H7 (cell line): ENCODE results near the gene MKLN1. TPM values are rescaled to one million over a fixed set of nuclear protein-coding genes. Genes with fewer than 3 reads are reported as not detected.

Experiments used
- DNase-seq: peaks from one replicate; pipeline ENCODE4 v3.0.0; 2012
- H3K27me3 ChIP-seq: 2 replicates; pipeline ENCODE4 v1.6.0; 2011; ENCODE audit warnings: mild to moderate bottlenecking, low read length; ENCODE audit not compliant: control insufficient read depth, insufficient read depth
- H3K36me3 ChIP-seq: replicated peaks from 2 replicates; pipeline ENCODE4 v1.5.1; 2011; ENCODE audit warnings: low read length; ENCODE audit not compliant: control insufficient read depth, insufficient read depth
- H3K4me3 ChIP-seq: 2 replicates; pipeline ENCODE4 v1.5.1; 2011; ENCODE audit warnings: low read depth, mild to moderate bottlenecking, control low read depth, low read length, moderate library complexity; ENCODE audit not compliant: insufficient read depth
- total RNA-seq: library from RNA; depleted of rRNA; stranded (reverse); fragments of >200 nt; shearing (Covaris generic); gene quantifications from 2 replicates; pipeline ENCODE4 v1.2.3, GENCODE V29; 2014; rRNA removed

Gene MKLN1
- total RNA-seq, 1 experiment from 2014 or later = 22.9 TPM

DNA sequence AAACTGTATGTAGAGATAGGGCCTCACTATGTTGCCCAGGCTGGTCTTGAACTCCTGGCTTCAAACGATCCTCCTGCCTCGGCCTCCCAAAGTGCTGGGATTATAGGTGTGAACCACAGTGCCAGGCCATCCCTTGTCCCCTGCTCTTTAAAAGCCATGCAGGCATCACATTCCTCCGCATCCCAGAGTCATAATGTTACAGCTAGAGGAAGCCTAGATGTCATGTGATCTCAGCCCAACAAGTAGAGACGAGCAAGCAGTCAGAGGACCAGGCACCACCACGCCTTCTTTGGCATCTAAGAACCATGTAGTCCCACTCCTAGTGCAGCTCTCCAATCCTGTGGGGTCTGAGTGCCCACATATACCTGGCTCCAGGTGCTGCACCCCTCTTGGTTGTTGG is 215.6 kb downstream of the MKLN1 start:
- Histone ChIP-seq H3K36me3 (peaks cover 39% of the 10 kb centered on the region), H3K27me3 (no peaks in the 10 kb centered on the region), H3K4me3 (no peak overlapping the region)
- no peak for DNase-seq

DNA sequence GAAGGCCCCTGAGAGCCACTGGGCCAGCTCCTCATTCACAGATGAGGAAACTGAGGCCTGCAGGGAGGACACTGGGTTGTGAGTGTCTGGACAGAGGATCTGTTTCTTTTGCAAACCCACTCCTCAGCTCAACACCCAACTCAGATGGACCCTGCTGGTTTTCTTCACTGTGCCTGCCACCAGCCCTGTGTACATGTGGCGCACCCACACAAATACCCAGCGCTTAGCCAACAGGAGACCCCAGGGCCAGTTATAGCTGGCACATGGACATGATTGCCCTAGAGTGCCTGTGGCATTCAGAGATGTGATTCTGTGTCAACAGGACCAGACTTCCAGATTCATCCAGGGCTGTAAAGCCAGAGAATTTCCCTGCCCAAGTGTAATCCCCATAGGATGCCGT is 216.3 kb downstream of the MKLN1 start:
- DNase-seq = no peak
- no peaks in the 10 kb centered on the region for H3K27me3 ChIP-seq
- H3K4me3 ChIP-seq = no peak overlapping the region
- H3K36me3 ChIP-seq = peaks cover 40% of the 10 kb centered on the region

DNA sequence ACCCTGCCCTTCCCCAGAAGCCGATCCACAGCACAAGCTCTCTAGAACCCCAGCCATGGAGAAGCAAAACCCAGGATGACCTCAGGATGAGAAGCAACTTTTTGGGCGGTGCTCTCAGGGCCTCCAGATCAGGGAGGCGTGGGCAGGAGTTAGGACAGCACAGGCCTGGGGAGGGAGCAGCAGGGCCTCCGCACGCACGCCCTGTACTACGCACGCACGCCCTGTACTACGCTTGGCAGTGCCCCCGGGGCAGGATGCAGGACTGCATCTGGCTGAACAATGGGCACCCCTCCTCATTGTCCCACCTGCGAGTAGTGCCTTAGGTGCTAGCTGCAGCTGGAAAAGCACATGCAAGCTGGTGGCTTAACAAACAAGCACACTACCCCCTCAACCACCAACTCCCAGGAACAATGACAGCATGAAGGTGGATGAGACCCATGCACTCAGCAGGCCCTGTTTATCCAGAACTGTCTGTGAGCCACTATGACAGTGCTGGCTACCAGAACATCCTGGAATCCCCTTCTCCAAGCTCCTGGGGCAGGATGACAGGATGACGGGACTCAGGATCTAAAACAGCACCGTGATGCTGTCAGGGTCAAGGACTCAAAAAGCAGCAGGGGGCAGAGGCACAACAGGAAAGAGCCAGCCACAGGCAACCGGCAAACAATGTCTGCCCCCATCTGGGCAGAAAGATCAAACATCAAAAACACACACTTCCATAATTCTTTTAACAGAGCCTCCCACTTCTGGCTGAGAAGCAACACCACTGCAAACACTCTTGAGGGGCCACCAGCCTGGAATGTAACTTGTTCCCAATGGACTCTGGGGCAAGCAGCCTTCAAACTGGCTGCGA is 217.0 kb downstream of the MKLN1 start:
- no peak overlapping the region for H3K4me3 ChIP-seq
- peaks cover 45% of the 10 kb centered on the region for H3K36me3 ChIP-seq
- no peaks in the 10 kb centered on the region for H3K27me3 ChIP-seq
- no peak for DNase-seq

DNA sequence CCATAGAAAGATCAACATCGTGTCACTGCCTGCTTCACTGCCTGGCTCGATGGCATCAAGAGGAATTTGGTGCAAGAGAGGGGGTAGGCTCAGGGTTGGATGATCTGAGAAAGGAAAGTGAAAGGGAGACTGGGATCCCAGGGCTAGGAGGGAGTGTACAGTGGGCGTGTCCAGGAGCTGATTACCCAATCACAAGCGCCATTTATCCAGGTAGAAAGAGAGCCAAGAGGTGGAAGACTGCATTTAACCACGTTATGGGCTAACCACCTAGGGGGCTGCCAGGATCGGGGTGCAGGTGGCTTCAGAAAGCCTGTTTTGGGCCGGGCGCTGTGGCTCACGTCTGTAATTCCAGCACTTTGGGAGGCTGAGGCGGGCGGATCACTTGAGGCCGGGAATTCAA is 218.4 kb downstream of the MKLN1 start:
- Histone ChIP-seq H3K4me3 (no peak overlapping the region), H3K36me3 (peaks cover 45% of the 10 kb centered on the region)
- DNase-seq = peak; percentile 53

More for the DNA sequence above, 218.4 kb downstream of the MKLN1 start:
- no peaks in the 10 kb centered on the region for H3K27me3 ChIP-seq

Other genes starting within 250 kb of the MKLN1 start
- 254 and 339 TPM in 2 replicates for gene PODXL, start 228.8 kb downstream of the MKLN1 start, total RNA-seq